Duodenal mucosa (tissue), 2 donors: ENCODE measurements around the gene MAST4.

Source experiments
- H3K27ac ChIP-seq: one replicate; pipeline ENCODE4 v1.7.0; 2013; ENCODE audit warnings: low read depth, low read length
- H3K27me3 ChIP-seq, 2 donors: one replicate each; pipeline ENCODE4 v1.7.0; 2013; ENCODE audit warnings: low read length in 2 of 2, control low read depth in 1 of 2; ENCODE audit not compliant: insufficient read depth in 2 of 2, control insufficient read depth in 1 of 2
- H3K36me3 ChIP-seq, 2 donors: one replicate each; pipeline ENCODE4 v1.7.0; 2013; ENCODE audit warnings: low read length in 2 of 2, control low read depth in 1 of 2; ENCODE audit not compliant: insufficient read depth in 2 of 2, control insufficient read depth in 1 of 2
- H3K4me1 ChIP-seq, 2 donors: one replicate each; pipeline ENCODE4 v1.7.0; 2013; ENCODE audit warnings: low read length in 2 of 2, control low read depth in 1 of 2; ENCODE audit not compliant: insufficient read depth in 2 of 2, control insufficient read depth in 1 of 2
- H3K4me3 ChIP-seq, 2 donors: one replicate each; pipeline ENCODE4 v1.7.0; 2013; ENCODE audit warnings: low read length in 2 of 2, low read depth in 1 of 2
- H3K9ac ChIP-seq, 2 donors: one replicate each; pipeline ENCODE4 v1.7.0; 2013; ENCODE audit warnings: low read length in 2 of 2, low read depth in 1 of 2
- H3K9me3 ChIP-seq, 2 donors: one replicate each; pipeline ENCODE4 v1.7.0; 2013; ENCODE audit warnings: low read length in 2 of 2, control low read depth in 1 of 2; ENCODE audit not compliant: control insufficient read depth in 1 of 2

MAST4 gene

GRCh38 chr5:66602621-66603020, 6.4 kb downstream of the MAST4 start:
- H3K9ac ChIP-seq = no peak overlapping the region
- no peaks in the 10 kb centered on the region for H3K9me3 ChIP-seq
- H3K27me3 ChIP-seq = peaks cover 11 to 16% of the 10 kb centered on the region in 2 donors
- peaks cover 4 to 10% of the 10 kb centered on the region in 2 donors for H3K4me1 ChIP-seq
- H3K4me3 ChIP-seq = no peak overlapping the region
- H3K27ac ChIP-seq = no peak overlapping the region
- no peaks in the 10 kb centered on the region for H3K36me3 ChIP-seq

GRCh38 chr5:66603164-66603563, 7.0 kb downstream of the MAST4 start:
- H3K4me1 ChIP-seq = peaks cover 0 to 10% of the 10 kb centered on the region in 2 donors
- H3K36me3 ChIP-seq = no peaks in the 10 kb centered on the region
- no peak overlapping the region for H3K4me3 ChIP-seq
- H3K27ac ChIP-seq = no peak overlapping the region
- peaks cover 5 to 11% of the 10 kb centered on the region in 2 donors for H3K27me3 ChIP-seq
- H3K9ac ChIP-seq = no peak overlapping the region
- no peaks in the 10 kb centered on the region for H3K9me3 ChIP-seq

DNA sequence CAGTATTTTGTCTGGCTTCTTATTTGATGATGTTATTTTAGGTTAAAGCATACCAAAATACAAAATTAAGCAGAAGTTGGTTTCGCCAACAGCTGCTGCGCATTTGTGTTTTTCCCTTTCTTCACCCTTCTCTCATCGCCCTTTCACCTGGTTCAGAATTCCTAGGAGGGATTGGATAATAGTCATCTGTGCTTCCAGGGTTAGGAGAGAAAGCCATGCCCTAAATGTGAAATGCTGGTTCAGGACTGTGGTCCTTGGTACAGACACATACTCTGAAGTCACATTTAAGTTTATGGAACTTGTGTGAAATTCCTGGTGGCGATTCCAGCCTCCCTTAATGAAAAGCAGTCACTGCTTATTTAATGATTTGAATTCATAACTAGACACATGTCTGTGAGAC, 7.7 kb downstream of the MAST4 start:
- Histone ChIP-seq H3K9ac (no peak overlapping the region), H3K36me3 (no peaks in the 10 kb centered on the region), H3K4me1 (peaks cover 0 to 3% of the 10 kb centered on the region in 2 donors), H3K9me3 (no peaks in the 10 kb centered on the region), H3K4me3 (no peak overlapping the region), H3K27ac (no peak overlapping the region), H3K27me3 (peaks cover 0 to 5% of the 10 kb centered on the region in 2 donors)

DNA sequence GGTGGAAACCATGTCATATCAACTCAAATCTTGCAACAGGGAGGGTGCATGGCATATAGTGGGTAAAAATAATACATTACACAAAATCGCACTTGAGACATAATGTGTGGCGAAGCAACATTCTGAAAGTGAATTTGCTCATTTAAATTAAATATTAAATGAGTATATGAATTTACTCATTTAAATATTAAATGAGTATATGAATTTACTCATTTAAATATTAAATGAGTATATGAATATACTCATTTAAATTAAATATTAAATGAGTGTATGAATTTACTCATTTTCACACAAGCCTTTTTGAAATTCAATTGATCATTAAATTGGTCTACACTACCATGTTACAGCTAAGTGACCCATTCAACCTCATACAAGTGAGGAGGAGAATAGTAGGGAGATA, 10.5 kb downstream of the MAST4 start:
- Histone ChIP-seq H3K9me3 (no peaks in the 10 kb centered on the region), H3K9ac (no peak overlapping the region), H3K4me3 (no peak overlapping the region), H3K27me3 (no peaks in the 10 kb centered on the region), H3K36me3 (no peaks in the 10 kb centered on the region), H3K27ac (no peak overlapping the region), H3K4me1 (no peaks in the 10 kb centered on the region)

DNA sequence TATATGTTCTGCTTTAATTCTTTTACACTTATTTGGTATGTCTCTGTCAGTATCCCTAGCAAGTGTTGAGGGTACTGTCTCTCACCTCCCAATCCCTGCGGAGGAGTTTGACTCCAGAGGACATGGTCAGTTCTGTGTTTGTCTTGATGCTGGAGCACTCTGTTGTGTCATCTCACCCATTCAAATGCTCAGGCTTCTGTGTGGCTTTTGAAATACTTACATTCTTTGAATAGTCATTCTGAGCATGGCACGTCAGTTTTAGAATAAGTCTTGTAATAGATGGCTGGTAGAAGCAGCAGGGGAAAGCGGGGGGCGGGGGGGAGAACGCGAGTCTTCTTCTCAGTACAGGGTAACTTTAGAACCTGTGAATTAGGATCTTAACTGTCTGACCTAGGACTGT, 12.3 kb downstream of the MAST4 start:
- no peaks in the 10 kb centered on the region for H3K36me3 ChIP-seq

DNA sequence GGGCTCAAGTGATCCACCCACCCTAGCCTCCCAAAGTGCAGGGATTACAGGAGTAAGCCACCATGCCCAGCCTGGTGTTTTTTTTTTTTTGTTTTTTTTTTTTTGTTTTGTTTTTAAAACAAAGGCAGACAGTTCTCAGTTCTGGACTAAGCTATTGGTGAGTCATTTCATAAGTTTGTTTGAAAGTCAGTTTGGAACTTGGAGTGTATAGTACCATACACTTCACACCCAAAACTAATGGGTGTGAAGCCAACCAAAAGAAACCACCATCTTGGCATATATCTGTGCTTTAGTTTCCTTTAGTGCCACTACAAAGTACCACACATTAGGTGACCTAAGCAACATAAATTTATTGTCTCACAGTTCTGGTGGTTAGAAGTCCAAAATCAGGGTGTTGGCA, 13.4 kb downstream of the MAST4 start:
- no peaks in the 10 kb centered on the region for H3K9me3 ChIP-seq
- H3K9ac ChIP-seq = no peak overlapping the region
- no peaks in the 10 kb centered on the region for H3K4me1 ChIP-seq
- H3K4me3 ChIP-seq = no peak overlapping the region
- H3K27ac ChIP-seq = no peak overlapping the region
- H3K36me3 ChIP-seq = no peaks in the 10 kb centered on the region
- no peaks in the 10 kb centered on the region for H3K27me3 ChIP-seq

More for the DNA sequence above, 12.3 kb downstream of the MAST4 start:
- no peak overlapping the region for H3K4me3 ChIP-seq
- no peaks in the 10 kb centered on the region for H3K27me3 ChIP-seq
- no peaks in the 10 kb centered on the region for H3K4me1 ChIP-seq
- no peak overlapping the region for H3K9ac ChIP-seq
- H3K9me3 ChIP-seq = no peaks in the 10 kb centered on the region
- no peak overlapping the region for H3K27ac ChIP-seq

GRCh38 chr5:66612226-66612625, 16.0 kb downstream of the MAST4 start:
- Histone ChIP-seq H3K27ac (no peak overlapping the region), H3K36me3 (no peaks in the 10 kb centered on the region), H3K27me3 (no peaks in the 10 kb centered on the region), H3K9me3 (no peaks in the 10 kb centered on the region), H3K4me3 (no peak overlapping the region), H3K4me1 (peaks cover 4 to 9% of the 10 kb centered on the region in 2 donors), H3K9ac (no peak overlapping the region)

- Histone ChIP-seq H3K27ac (no peak overlapping the region), H3K27me3 (no peaks in the 10 kb centered on the region), H3K36me3 (no peaks in the 10 kb centered on the region), H3K9ac (no peak overlapping the region), H3K4me3 (no peak overlapping the region), H3K4me1 (peaks cover 4 to 9% of the 10 kb centered on the region in 2 donors), H3K9me3 (no peaks in the 10 kb centered on the region)
These were observed 18.9 kb downstream of the MAST4 start for GRCh38 chr5:66615136-66615535.

DNA sequence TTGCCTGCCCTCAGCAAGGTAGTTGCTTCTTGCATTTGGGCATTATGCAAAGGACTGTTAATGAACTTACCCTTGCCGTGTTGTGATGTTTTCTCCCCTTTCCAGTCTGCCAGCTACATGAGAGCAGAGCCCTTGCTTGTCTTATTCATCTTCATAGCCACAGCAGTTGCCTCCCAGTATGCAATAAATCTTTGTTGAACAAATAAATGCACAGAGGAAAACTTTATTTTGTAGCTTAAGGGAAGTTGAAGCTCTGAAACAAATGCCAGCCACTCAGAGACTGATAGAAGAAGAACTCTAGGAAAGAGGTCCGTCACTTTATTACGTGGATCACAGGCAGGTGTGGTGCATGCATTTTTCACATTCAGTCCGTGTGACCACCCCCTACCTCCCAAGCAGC, 19.7 kb downstream of the MAST4 start:
- Histone ChIP-seq H3K4me1 (peaks cover 4 to 9% of the 10 kb centered on the region in 2 donors), H3K27me3 (no peaks in the 10 kb centered on the region), H3K9ac (no peak overlapping the region), H3K27ac (no peak overlapping the region), H3K36me3 (no peaks in the 10 kb centered on the region), H3K9me3 (no peaks in the 10 kb centered on the region), H3K4me3 (no peak overlapping the region)

DNA sequence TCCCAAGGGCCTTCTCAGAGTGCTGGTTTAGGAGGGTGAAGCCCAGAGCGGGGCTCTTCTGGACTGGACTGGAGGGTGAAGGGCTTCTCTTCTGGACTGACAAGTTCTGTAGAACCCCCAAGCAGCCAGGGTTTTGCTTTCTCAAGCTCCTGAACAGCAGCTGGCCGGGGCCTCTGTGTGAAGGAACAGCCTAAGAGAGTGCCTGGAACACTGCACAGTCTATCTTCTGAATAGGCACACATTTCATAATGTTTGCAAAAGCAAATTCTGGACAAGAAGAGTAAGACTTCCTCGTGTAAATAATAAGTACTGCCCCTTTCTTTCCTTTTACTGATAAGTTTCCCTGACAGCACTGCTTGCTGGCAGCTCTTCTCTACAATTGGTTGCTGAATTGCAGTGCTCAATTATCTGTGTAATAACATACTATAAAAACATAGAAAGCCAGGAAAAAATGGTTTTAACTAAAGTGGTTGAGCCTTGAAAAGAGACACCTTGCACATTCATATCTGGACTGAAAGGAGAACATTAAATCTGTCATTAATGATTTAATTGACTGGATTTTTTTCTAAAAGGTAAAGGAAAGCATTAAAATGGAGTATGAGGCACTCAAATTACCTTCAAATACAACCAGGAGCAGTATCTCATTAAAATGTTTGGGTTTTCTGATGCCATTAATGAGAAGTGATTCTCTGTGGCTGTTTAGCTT, 20.5 kb downstream of the MAST4 start:
- H3K27ac ChIP-seq = no peak overlapping the region
- peaks cover 4 to 9% of the 10 kb centered on the region in 2 donors for H3K4me1 ChIP-seq
- H3K4me3 ChIP-seq = no peak overlapping the region
- no peaks in the 10 kb centered on the region for H3K36me3 ChIP-seq
- no peak overlapping the region for H3K9ac ChIP-seq
- no peaks in the 10 kb centered on the region for H3K9me3 ChIP-seq
- no peaks in the 10 kb centered on the region for H3K27me3 ChIP-seq
